RWPE1 (cell line): ENCODE measurements around the gene SCAMP3.
"Not testable (repeated sequence)": the region's sequence is repeated elsewhere in the genome, so short reads cannot be mapped to it uniquely, and the experiment has no call there.

Source experiments
- CTCF ChIA-PET: fragments of 350-600 bp; sonication (Branson Sonifier 250); formaldehyde crosslinking; extraction: SDS; loops from one replicate; lab custom pipeline; 2021; lab: Yijun Ruan, JAX
- POLR2A ChIA-PET: fragments of 400-600 bp; formaldehyde crosslinking; extraction: SDS; loops from one replicate; lab custom pipeline; 2020; ENCODE audit warnings: antibody characterized with exemption; ENCODE audit not compliant: low non-redundant PET; lab: Yijun Ruan, JAX
- DNase-seq: peaks from one replicate; pipeline ENCODE4 v3.0.0; 2012; ENCODE audit warnings: low spot score
- H3K27ac ChIP-seq: fragments of 450-650 bp; 2 replicates; pipeline ENCODE4 v1.5.1; 2017
- TF ChIP-seq, protein P1 (sequence below): fragments of 450-650 bp; conservative IDR thresholded peaks from 2 replicates; pipeline ENCODE4 v1.5.1; 2017; ENCODE audit warnings: low read depth, mild to moderate bottlenecking

The SCAMP3 gene

DNA sequence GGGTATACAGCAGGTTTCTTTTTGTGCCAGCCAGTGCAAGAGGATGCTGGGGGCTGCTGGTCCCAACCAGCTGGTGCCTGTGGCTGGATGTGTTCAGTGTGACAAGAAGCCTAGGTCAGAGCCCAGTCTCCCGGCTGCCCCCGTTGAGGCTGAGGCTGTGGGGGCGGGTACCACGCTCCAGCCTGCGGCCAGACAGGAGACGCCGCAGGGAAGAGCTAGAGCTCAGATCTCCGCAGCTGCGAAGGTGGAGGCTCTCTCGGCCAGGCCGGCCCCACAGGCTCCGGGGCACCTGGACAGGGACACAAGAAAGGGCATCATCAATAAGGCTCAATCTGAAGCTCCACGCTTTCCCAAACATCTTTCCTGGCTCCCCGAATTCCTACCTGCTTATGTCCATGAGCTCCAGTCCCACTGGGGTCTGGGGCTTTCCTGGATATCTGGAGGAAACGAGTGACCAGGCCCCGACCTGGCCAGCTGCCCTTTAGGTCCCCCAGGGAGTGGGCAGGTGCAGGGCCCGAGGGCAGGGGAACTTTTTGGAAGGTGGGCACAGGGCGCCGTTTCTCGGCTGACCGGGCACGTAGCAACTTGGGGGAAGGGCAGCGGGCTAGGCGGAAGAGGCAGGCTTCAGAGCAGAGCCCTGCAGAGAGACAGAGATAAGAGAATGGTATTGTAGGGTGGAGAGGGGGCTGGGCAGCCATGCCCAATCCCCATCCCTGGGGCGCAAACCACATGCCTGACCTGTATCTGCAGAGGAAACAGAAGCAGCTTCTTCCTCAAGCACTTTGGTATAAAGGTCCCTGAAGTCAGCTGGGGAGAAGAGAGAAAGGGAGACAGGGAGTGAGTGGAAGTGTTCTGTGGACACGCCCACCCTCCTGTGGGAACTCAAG, 14.2 kb downstream of the SCAMP3 start:
- H3K27ac ChIP-seq: peak overlapping the region; percentile 63
- ChIA-PET CTCF (interaction anchor here (0.8 kb wide), 1 partner anchor 54 kb away, joined by 3 read pairs; no protein-coding TSS in a partner anchor), POLR2A (interaction anchor here (0.6 kb wide), 1 partner anchor 10 kb away, joined by 3 read pairs; no protein-coding TSS in a partner anchor)
- no peak for DNase-seq
- TF ChIP-seq, protein P1, sequence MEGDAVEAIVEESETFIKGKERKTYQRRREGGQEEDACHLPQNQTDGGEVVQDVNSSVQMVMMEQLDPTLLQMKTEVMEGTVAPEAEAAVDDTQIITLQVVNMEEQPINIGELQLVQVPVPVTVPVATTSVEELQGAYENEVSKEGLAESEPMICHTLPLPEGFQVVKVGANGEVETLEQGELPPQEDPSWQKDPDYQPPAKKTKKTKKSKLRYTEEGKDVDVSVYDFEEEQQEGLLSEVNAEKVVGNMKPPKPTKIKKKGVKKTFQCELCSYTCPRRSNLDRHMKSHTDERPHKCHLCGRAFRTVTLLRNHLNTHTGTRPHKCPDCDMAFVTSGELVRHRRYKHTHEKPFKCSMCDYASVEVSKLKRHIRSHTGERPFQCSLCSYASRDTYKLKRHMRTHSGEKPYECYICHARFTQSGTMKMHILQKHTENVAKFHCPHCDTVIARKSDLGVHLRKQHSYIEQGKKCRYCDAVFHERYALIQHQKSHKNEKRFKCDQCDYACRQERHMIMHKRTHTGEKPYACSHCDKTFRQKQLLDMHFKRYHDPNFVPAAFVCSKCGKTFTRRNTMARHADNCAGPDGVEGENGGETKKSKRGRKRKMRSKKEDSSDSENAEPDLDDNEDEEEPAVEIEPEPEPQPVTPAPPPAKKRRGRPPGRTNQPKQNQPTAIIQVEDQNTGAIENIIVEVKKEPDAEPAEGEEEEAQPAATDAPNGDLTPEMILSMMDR: no peak

DNA sequence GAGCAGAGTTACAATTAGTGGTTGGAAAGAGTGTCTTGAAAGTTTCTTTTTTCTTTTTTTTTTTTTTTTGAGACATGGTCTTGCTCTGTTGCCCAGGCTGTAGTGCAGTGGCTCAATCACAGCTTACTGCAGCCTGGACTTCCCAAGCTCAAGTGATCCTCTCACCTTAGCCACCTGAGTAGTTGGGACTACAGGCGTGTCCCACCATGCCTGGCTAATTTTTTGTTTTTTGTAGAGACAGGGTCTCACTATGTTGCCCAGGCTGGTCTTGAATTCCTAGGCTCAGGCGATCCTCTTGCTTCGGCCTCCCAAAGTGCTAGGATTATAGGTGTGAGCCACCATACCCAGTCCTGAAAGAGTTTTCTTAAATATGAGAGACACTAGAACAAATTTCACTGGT, 15.4 kb downstream of the SCAMP3 start:
- DNase-seq, CTCF ChIA-PET, POLR2A ChIA-PET: not testable (repeated sequence)
- H3K27ac ChIP-seq: peak overlapping the region; percentile 63; the same call in 1 of the 2 replicates

DNA sequence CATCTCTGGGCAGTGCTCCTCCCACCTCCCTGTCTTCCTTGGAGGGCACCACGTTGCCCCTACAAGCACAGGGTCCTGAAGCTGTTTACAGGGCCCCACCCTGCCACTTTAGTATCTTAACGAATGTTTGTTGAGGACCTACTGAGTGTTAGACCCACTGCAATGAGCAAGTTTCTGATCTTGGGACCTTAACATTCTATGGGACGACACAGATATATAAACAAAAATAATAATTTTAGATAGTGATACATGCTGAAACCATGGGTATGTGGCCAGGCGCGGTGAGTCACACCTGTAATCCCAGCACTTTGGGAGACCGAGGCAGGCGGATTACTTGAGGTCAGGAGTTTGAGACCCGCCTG, 17.0 kb downstream of the SCAMP3 start:
- no peak for DNase-seq
- ChIA-PET CTCF (interaction anchor here (0.9 kb wide), 1 partner anchor 48 kb away, joined by 3 read pairs; no protein-coding TSS in a partner anchor), POLR2A (interaction anchor here (0.6 to 0.7 kb wide), 2 partner anchors 29 to 94 kb away, joined by 3 read pairs; partner anchors contain the start of gene CLK2)
- peak overlapping the region; percentile 97 for H3K27ac ChIP-seq
- TF ChIP-seq, protein P1: no peak

DNA sequence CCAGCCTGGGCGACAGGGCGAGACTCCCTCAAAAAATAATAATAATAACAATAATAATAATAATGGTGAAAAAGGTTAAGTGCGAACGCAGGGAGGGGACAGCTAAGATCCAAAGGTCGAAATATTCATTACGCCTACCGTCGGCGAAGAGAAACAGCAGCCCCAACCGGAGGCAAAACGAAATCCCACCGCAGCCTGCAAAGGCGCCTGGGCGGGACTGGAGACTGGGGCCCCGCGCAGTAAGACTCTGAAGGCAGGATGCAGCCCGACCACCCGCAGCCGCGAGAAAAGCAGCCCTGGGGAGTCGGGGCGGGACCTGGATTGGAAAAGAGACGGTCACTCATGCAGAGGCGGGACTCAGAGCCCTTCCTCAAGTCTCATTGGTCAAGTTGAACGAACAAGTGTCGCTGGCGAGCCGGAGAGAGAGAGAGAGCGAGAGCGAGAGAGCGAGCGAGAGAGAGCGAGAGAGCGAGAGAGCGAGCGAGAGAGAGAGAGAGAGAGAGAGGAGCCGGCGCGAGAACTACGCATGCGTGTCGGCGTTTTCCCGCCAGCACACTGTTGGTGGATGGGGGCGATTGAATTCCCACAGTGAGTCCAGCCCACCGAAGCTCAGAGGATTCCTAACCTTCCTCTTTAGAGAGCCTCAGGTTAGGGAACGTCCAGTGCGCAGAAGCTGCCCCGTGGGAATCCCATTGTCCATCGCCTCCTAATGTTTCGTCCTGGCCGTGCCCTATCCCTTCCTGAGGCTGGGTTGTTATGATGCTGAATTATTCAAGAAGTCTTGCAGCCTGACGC, 17.6 kb downstream of the SCAMP3 start:
- CTCF ChIA-PET: no interaction called here
- TF ChIP-seq, protein P1: no peak
- H3K27ac ChIP-seq: peak overlapping the region; percentile 97
- peak; percentile 98 for DNase-seq
- POLR2A ChIA-PET: interaction anchor here (0.6 to 1.1 kb wide), 4 partner anchors 18 to 315 kb away, joined by 3 to 4 read pairs (median 3); partner anchors contain the start of gene CLK2

DNA sequence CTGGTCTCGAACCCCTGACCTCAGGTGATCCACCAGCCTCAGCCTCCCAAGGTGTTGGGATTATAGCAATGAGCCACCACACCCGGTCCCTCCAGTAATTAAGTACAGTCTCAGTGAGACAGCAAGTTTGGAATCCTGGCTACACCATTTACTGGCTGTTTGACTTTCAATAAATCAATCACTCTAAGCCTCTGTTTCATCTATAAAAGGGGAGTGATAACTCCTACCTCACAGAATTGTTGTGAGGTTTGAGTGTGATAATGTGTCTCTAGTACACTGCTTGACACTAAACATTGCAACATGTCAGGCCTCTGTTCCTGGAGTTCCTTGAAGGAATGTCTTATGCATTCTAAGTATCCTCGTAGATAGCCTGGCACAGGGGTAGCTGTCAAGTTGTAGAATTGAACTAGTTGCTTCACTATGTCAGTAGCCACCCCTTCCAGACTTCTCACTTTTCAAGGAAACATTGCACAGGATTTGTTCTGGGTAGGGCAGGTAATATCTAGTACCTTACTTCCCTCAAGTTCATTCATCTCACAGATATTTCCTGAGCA, 19.3 kb downstream of the SCAMP3 start:
- ChIA-PET POLR2A (no interaction called here), CTCF (interaction anchor here (0.9 to 1.6 kb wide), 3 partner anchors 36 to 70 kb away, joined by 3 to 4 read pairs (median 3); partner anchors contain the start of gene KRTCAP2)
- TF ChIP-seq, protein P1: no peak

DNA sequence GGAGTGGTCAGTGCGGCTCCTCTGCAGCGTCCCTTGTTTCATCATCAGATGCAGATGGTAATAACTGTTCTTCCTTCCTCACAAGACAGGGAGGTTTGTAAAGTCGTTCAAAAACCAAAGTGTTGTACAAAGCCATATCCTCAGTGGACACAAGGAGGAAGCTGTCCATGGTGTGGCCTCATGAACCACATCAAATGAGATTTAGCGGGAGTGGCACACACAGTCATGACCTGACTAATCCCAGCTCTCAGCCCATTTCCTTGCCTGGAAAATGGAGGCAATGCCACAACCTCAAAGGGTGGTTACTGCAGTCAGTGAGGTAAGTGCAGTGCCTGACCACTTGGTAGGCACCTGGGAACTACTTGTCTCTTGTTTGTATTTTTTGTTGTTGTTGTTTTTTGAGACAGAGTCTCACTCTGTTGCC, 20.3 kb downstream of the SCAMP3 start:
- H3K27ac ChIP-seq: peak overlapping the region; percentile 63
- TF ChIP-seq, protein P1: no peak
- CTCF ChIA-PET: interaction anchor here (2.6 kb wide), 1 partner anchor 9 kb away, joined by 10 read pairs; no protein-coding TSS in a partner anchor
- DNase-seq: no peak
- POLR2A ChIA-PET: interaction anchor here (0.5 kb wide), 1 partner anchor 33 kb away, joined by 6 read pairs; no protein-coding TSS in a partner anchor

More for the DNA sequence above, 19.3 kb downstream of the SCAMP3 start:
- H3K27ac ChIP-seq: peak overlapping the region; percentile 97
- no peak for DNase-seq
